Activated naive CD8-positive, alpha-beta T cell (primary cell): ENCODE measurements around the gene IGFBP6.
A peak's percentile ranks its signal among the peaks of the same experiment; 100 is the strongest.

Experiments
- H3K27ac Mint-ChIP-seq: one replicate; pipeline ENCODE4 v1.8.0; 2021; ENCODE audit warnings: mixed read lengths
- H3K27me3 Mint-ChIP-seq: one replicate; pipeline ENCODE4 v1.8.0; 2021; ENCODE audit warnings: mixed read lengths
- H3K36me3 Mint-ChIP-seq: one replicate; pipeline ENCODE4 v1.8.0; 2021; ENCODE audit warnings: mixed read lengths
- H3K4me1 Mint-ChIP-seq: one replicate; pipeline ENCODE4 v1.8.0; 2021; ENCODE audit warnings: low read depth, mixed read lengths
- H3K4me3 Mint-ChIP-seq: one replicate; pipeline ENCODE4 v1.8.0; 2021; ENCODE audit warnings: mild to moderate bottlenecking, mixed read lengths
- H3K9me3 Mint-ChIP-seq: one replicate; pipeline ENCODE4 v1.8.0; 2021; ENCODE audit warnings: low read depth, mixed read lengths

Gene IGFBP6

GRCh38 chr12:53096089-53096741 is 1.3 kb upstream of the IGFBP6 start:
- H3K9me3 Mint-ChIP-seq, result no peaks in the 10 kb centered on the region

GRCh38 chr12:53096759-53097158 is 708 bp upstream of the IGFBP6 start:
- peak overlapping the region; percentile 37 for H3K27ac Mint-ChIP-seq
- H3K4me1 Mint-ChIP-seq, result peaks cover 31% of the 10 kb centered on the region
- peak overlapping the region; percentile 80 for H3K4me3 Mint-ChIP-seq
- H3K9me3 Mint-ChIP-seq, result no peaks in the 10 kb centered on the region
- no peaks in the 10 kb centered on the region for H3K27me3 Mint-ChIP-seq
- H3K36me3 Mint-ChIP-seq, result no peaks in the 10 kb centered on the region

More at GRCh38 chr12:53096089-53096741, 1.3 kb upstream of the IGFBP6 start:
- peaks cover 29% of the 10 kb centered on the region for H3K4me1 Mint-ChIP-seq
- H3K4me3 Mint-ChIP-seq, result peak overlapping the region; percentile 35
- H3K36me3 Mint-ChIP-seq, result no peaks in the 10 kb centered on the region
- no peaks in the 10 kb centered on the region for H3K27me3 Mint-ChIP-seq
- no peak overlapping the region for H3K27ac Mint-ChIP-seq

GRCh38 chr12:53097207-53097563 is 282 bp upstream of the IGFBP6 start:
- Mint-ChIP-seq H3K4me1 (peaks cover 35% of the 10 kb centered on the region), H3K9me3 (no peaks in the 10 kb centered on the region), H3K27me3 (no peaks in the 10 kb centered on the region), H3K27ac (peak overlapping the region; percentile 37), H3K36me3 (no peaks in the 10 kb centered on the region), H3K4me3 (peak overlapping the region; percentile 80)

- Mint-ChIP-seq H3K4me3 (peak overlapping the region; percentile 85), H3K4me1 (peaks cover 48% of the 10 kb centered on the region), H3K27ac (peak overlapping the region; percentile 85), H3K9me3 (no peaks in the 10 kb centered on the region), H3K27me3 (no peaks in the 10 kb centered on the region), H3K36me3 (no peaks in the 10 kb centered on the region)
Measured at GRCh38 chr12:53098354-53098981, 1.0 kb downstream of the IGFBP6 start.

GRCh38 chr12:53099071-53099882 is 1.8 kb downstream of the IGFBP6 start:
- Mint-ChIP-seq H3K4me1 (peaks cover 55% of the 10 kb centered on the region), H3K9me3 (no peaks in the 10 kb centered on the region), H3K27ac (peak overlapping the region; percentile 85), H3K36me3 (no peaks in the 10 kb centered on the region), H3K27me3 (no peaks in the 10 kb centered on the region), H3K4me3 (peak overlapping the region; percentile 85)

GRCh38 chr12:53100466-53101151 is 3.1 kb downstream of the IGFBP6 start:
- no peak overlapping the region for H3K27ac Mint-ChIP-seq
- no peaks in the 10 kb centered on the region for H3K36me3 Mint-ChIP-seq
- H3K9me3 Mint-ChIP-seq, result no peaks in the 10 kb centered on the region
- no peak overlapping the region for H3K4me3 Mint-ChIP-seq
- H3K27me3 Mint-ChIP-seq, result no peaks in the 10 kb centered on the region
- peaks cover 62% of the 10 kb centered on the region for H3K4me1 Mint-ChIP-seq

- Mint-ChIP-seq H3K27ac (peak overlapping the region; percentile 64), H3K9me3 (no peaks in the 10 kb centered on the region), H3K4me3 (no peak overlapping the region), H3K27me3 (no peaks in the 10 kb centered on the region), H3K4me1 (peaks cover 63% of the 10 kb centered on the region), H3K36me3 (no peaks in the 10 kb centered on the region)
Measured at GRCh38 chr12:53101266-53101665, 3.8 kb downstream of the IGFBP6 start.

- H3K4me3 Mint-ChIP-seq, result peak overlapping the region; percentile 22
- H3K4me1 Mint-ChIP-seq, result peaks cover 59% of the 10 kb centered on the region
- no peaks in the 10 kb centered on the region for H3K36me3 Mint-ChIP-seq
- H3K9me3 Mint-ChIP-seq, result no peaks in the 10 kb centered on the region
- H3K27ac Mint-ChIP-seq, result peak overlapping the region; percentile 96
- no peaks in the 10 kb centered on the region for H3K27me3 Mint-ChIP-seq
Measured at GRCh38 chr12:53101931-53102781, 4.7 kb downstream of the IGFBP6 start.

GRCh38 chr12:53102883-53103807 is 5.7 kb downstream of the IGFBP6 start, which contains the start of gene SOAT2:
SOAT2 (plus strand) TSS chr12:53103486; CDS start chr12:53103578, 92 bp downstream.
- H3K27ac Mint-ChIP-seq, result peak within 1 kb of the TSS; percentile 96
- no peaks in the 10 kb centered on the region for H3K36me3 Mint-ChIP-seq
- no peaks in the 10 kb centered on the region for H3K27me3 Mint-ChIP-seq
- H3K9me3 Mint-ChIP-seq, result no peaks in the 10 kb centered on the region
- H3K4me1 Mint-ChIP-seq, result peaks cover 55% of the 10 kb centered on the region
- peak within 1 kb of the TSS; percentile 76 for H3K4me3 Mint-ChIP-seq

- Mint-ChIP-seq H3K36me3 (no peaks in the 10 kb centered on the region), H3K4me1 (peaks cover 48% of the 10 kb centered on the region), H3K9me3 (no peaks in the 10 kb centered on the region), H3K27me3 (no peaks in the 10 kb centered on the region), H3K27ac (peak overlapping the region; percentile 64), H3K4me3 (peak overlapping the region; percentile 35)
Measured at GRCh38 chr12:53103860-53104305, 6.4 kb downstream of the IGFBP6 start.

GRCh38 chr12:53105256-53105655 is 7.8 kb downstream of the IGFBP6 start:
- peaks cover 42% of the 10 kb centered on the region for H3K4me1 Mint-ChIP-seq
- no peaks in the 10 kb centered on the region for H3K9me3 Mint-ChIP-seq
- no peak overlapping the region for H3K27ac Mint-ChIP-seq
- no peaks in the 10 kb centered on the region for H3K36me3 Mint-ChIP-seq
- no peak overlapping the region for H3K4me3 Mint-ChIP-seq
- no peaks in the 10 kb centered on the region for H3K27me3 Mint-ChIP-seq

GRCh38 chr12:53105712-53106439 is 8.4 kb downstream of the IGFBP6 start:
- H3K9me3 Mint-ChIP-seq, result no peaks in the 10 kb centered on the region
- H3K27ac Mint-ChIP-seq, result no peak overlapping the region
- no peaks in the 10 kb centered on the region for H3K36me3 Mint-ChIP-seq
- no peak overlapping the region for H3K4me3 Mint-ChIP-seq
- no peaks in the 10 kb centered on the region for H3K27me3 Mint-ChIP-seq
- peaks cover 39% of the 10 kb centered on the region for H3K4me1 Mint-ChIP-seq

- Mint-ChIP-seq H3K4me1 (peaks cover 30% of the 10 kb centered on the region), H3K36me3 (no peaks in the 10 kb centered on the region), H3K27ac (no peak overlapping the region), H3K27me3 (no peaks in the 10 kb centered on the region), H3K9me3 (no peaks in the 10 kb centered on the region), H3K4me3 (no peak overlapping the region)
Measured at GRCh38 chr12:53107122-53107521, 9.7 kb downstream of the IGFBP6 start.
